ENCODE measurements around the gene MKS1.

The MKS1 gene

DNA sequence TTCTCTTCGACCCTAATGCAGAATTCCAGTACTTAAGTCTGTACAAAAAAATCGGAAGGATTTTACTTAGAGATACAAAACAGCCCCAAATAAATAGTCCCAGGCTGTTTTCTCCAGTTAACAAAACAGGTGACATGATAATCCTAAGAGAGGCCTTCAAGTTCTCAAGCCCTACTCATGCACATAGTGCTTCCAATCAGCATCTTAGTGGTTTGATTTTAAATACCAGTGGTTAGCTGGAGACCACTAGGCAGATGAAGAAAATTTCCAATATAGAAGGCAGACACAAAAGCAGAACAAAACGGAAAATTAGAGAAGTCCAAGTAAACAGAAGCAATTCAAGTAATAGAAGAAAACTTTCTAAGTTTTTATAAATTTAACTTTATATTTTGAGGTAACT is 57.5 kb downstream of the MKS1 start:
- no peak for DNase-seq (ENCODE audit: low read depth)

DNA sequence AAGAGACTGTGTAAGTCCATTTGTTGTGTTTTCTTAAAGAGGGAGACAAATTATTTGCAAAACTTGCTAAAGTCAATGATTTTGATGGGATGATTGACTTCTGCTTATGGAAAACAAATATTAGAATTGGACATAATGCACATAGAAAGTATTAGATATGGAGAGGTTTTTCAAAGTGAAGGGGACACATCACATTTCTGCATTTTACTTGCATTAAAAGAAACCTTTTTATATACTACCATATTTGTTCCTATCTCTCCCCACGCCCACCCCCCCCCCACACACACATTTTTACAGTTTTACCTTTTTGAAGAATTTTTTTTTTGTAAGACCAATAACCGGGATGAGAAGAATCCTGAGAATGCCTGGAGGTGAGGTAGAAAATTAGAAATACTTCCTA is 60.9 kb downstream of the MKS1 start:
- DNase-seq (ENCODE audit: low read depth), result no peak

DNA sequence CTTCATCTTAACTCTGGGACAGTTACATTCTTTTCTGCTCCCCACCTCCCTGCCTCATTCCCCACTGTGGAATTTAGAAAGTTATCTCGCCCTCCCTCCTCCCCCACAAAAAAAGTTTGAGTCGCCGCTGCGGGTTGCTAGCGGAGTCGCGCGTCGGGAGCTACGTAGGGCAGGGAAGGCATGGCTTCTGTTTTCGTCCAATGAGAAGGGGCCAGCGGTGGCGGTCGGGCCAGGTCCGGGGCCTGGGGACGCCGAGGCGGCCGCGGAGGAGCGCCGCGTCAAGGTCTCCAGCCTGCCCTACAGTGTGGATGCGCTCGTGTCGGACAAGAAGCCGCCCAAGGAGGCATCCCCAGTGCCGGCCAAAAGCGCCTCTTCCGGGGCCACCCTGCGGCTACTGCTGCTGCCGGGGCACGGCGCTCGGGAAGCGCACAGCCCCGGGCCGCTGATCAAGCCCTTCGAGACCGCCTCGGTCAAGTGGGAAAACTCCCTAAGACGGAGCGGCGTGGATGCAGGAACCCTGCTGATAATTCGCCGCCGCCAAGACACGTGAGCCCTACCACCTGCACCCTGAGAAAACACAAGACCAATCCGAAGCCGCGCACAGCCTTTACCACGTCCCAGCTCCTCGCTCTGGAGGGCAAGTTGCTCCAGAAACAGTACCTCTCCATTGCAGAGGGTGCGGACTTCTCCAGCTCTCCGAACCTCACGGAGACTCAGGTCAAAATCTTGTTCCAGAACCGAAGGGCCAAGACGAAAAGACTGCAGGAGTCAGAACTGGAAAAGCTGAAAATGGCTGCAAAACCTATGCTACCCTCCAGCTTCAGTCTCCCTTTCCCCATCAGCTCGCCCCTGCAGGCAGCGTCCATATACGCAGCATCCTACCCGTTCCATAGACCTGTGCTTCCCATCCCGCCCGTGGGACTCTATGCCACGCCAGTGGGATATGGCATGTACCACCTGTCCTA is 61.9 kb downstream of the MKS1 start:
- DNase-seq (ENCODE audit: low read depth), result no peak

Data from HS-5 (cell line).